Measurements from ENCODE around the gene MYO5B.

MYO5B gene

GRCh38 chr18:49884465-49884864 is 310.5 kb downstream of the MYO5B start:
- TF ChIP-seq, protein P1, sequence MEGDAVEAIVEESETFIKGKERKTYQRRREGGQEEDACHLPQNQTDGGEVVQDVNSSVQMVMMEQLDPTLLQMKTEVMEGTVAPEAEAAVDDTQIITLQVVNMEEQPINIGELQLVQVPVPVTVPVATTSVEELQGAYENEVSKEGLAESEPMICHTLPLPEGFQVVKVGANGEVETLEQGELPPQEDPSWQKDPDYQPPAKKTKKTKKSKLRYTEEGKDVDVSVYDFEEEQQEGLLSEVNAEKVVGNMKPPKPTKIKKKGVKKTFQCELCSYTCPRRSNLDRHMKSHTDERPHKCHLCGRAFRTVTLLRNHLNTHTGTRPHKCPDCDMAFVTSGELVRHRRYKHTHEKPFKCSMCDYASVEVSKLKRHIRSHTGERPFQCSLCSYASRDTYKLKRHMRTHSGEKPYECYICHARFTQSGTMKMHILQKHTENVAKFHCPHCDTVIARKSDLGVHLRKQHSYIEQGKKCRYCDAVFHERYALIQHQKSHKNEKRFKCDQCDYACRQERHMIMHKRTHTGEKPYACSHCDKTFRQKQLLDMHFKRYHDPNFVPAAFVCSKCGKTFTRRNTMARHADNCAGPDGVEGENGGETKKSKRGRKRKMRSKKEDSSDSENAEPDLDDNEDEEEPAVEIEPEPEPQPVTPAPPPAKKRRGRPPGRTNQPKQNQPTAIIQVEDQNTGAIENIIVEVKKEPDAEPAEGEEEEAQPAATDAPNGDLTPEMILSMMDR (IDR thresholded peaks at IDR 0.05; ENCODE audit: low read depth, low read length, missing control alignments), result no peak
- no peak for DNase-seq (ENCODE audit: low read depth)
- no peak overlapping the region for H3K4me3 ChIP-seq (ENCODE audit: low read depth, low read length)

DNA sequence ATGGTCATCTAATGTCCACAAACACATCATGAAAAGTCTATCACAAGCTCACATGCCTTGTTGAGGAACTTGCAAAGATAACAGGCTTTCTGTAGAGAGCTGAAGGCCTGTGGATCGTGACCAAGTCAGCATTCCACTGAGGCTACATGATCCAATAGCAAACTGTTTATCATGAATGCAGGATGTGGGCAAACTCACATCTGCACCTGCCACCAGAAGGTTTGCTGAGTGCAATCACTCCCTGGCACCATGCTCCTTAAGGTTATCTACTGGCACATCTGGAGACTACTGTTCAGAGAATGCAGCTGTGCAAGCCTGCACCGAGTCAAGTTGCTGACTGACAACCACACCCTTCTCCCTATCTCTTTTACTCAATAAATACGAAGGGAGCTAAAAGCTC is 314.3 kb downstream of the MYO5B start:
- H3K4me3 ChIP-seq (ENCODE audit: low read depth, low read length), result no peak overlapping the region
- TF ChIP-seq, protein P1 (IDR thresholded peaks at IDR 0.05; ENCODE audit: low read depth, low read length, missing control alignments), result no peak
- DNase-seq (ENCODE audit: low read depth), result no peak

GRCh38 chr18:49879271-49879580 is 315.7 kb downstream of the MYO5B start:
- TF ChIP-seq, protein P1 (IDR thresholded peaks at IDR 0.05; ENCODE audit: low read depth, low read length, missing control alignments), result no peak
- no peak for DNase-seq (ENCODE audit: low read depth)
- no peak overlapping the region for H3K4me3 ChIP-seq (ENCODE audit: low read depth, low read length)

DNA sequence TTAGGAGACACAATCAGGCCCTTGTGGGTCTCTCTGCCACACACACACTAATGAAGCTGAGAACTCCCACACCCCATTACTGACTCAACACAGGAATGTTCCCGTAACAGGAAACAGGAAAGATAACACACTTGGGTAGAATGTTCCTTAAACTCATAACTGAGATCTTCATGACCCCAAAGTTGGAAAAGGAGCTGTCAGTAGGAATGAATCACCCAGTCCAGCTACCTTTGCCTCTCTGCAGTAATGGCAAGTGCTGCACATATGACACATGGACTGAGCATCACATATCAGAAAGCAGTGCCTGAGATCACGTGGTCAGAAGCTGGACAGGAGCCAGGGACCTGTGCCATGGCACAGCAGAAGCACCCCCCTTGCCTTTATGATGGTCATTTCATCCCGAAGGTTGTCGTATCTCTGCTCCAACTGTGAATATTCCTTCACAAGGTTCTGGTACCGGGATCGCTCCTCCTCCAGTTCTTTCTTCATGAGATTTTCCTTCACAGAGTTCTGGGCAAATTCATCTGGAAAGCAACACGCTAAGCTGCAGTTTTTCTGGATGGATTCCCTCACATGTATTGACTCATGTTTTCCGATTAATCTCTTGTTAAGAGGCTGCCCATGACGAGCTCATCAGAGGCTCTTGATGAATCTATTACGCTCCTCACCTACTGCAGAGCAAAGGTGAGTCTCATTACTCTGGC is 316.2 kb downstream of the MYO5B start:
- no peak for DNase-seq (ENCODE audit: low read depth)
- H3K4me3 ChIP-seq (ENCODE audit: low read depth, low read length), result no peak overlapping the region
- TF ChIP-seq, protein P1 (IDR thresholded peaks at IDR 0.05; ENCODE audit: low read depth, low read length, missing control alignments), result no peak

GRCh38 chr18:49878015-49878414 is 316.9 kb downstream of the MYO5B start:
- H3K4me3 ChIP-seq (ENCODE audit: low read depth, low read length), result no peak overlapping the region
- TF ChIP-seq, protein P1 (IDR thresholded peaks at IDR 0.05; ENCODE audit: low read depth, low read length, missing control alignments), result no peak
- DNase-seq (ENCODE audit: low read depth), result no peak

- TF ChIP-seq, protein P1 (IDR thresholded peaks at IDR 0.05; ENCODE audit: low read depth, low read length, missing control alignments), result no peak
- no peak for DNase-seq (ENCODE audit: low read depth)
Measured at GRCh38 chr18:49876536-49876935, 318.4 kb downstream of the MYO5B start.

GRCh38 chr18:49875783-49876182 is 319.2 kb downstream of the MYO5B start:
- DNase-seq (ENCODE audit: low read depth), result no peak
- TF ChIP-seq, protein P1 (IDR thresholded peaks at IDR 0.05; ENCODE audit: low read depth, low read length, missing control alignments), result no peak
- H3K4me3 ChIP-seq (ENCODE audit: low read depth, low read length), result no peak overlapping the region

More at GRCh38 chr18:49876536-49876935, 318.4 kb downstream of the MYO5B start:
- H3K4me3 ChIP-seq (ENCODE audit: low read depth, low read length), result no peak overlapping the region

Data from GM12864 (cell line).